NCI-H1694 treated with DMSO at 0.1 percent for 48 hours (cell line): Measurements from ENCODE around the gene C3orf18.

ENCODE experiments used
- DNase-seq: peaks from one replicate; lab custom pipeline; 2025; lab: John Stamatoyannopoulos, UW

The C3orf18 gene

DNA sequence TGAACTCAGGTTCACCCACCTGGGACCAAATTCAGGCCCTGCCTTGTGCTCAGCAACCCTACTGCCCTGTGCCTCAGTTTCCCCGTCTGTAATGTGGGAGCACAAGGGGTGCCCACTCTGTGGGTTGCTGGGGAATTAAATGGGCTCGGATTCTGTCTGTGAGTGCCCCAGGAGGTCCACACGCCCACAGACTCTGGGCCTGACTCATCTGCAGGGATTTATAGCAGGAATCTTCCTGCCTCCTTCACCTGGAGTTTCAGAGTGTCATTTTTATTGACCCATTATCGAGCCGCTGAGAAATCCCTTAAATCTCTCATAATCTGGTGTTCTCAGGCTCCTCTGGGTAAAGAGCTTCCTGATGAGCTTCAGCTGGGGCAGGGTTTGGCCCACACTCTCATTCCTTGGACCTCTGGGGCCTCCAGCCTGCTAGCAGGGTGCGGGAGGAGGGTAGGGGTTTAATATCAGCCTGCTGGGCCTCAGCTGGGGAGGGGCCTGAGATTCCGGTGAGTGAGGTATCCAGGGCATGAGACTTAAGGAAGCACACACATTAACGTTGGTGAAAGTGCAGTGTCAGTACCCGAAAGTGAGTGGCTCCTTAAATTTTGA lies 16.4 kb downstream of the C3orf18 start:
- DNase-seq, result no peak

DNA sequence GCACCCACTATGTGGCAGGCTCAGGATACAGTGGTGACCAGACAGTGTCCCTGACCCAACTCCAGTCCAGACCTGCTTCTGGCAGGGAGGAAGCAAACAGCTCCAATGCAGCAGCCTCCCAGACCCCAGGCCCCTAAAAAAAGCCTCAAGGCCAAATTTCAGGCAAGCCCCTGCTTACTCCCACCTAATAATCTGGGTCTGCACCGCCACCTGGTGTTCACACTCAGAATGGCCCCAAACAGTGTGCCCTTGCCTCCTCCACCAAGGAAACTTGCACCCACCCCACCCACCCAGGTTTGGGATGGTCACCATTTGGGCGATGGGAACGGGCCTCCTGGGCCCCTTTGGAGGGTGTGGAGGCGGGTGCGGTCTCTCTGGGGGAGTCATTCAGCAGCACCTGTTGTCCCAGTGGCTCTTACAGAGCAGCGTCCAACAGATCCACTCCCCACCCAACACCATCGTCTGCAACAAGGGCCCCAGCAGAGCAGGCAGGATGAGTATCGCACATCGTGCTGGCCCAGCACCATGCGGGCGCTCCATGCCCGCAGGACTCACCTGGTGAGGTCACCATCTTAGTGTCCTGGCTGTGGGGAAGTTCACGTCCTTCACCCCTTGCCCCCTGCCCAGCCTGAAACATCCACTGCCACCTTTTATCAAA lies 17.3 kb downstream of the C3orf18 start:
- DNase-seq, result peak; percentile 24

DNA sequence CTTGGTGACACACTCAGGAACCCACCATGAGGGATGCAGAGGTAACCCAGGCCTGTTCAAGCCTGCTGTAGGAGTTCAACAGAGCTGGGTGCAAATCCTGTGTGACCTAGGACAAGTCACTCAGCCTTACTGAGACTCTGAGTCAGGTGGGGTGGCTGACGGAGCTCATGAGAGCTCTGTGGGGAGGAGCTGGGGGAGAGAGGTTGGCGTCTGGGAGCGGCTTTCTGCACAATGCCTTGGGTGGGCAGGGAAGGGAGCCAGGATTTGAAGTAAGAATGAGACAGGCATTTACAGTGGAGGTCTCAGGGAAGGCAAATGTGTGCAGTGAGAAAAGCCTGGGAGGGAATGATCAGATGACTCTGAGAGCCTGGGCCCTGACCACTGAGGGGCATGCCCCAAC lies 18.3 kb downstream of the C3orf18 start:
- DNase-seq, result no peak

- DNase-seq, result no peak
These were observed 21.8 kb downstream of the C3orf18 start for GRCh38 chr3:50545781-50546180.

DNA sequence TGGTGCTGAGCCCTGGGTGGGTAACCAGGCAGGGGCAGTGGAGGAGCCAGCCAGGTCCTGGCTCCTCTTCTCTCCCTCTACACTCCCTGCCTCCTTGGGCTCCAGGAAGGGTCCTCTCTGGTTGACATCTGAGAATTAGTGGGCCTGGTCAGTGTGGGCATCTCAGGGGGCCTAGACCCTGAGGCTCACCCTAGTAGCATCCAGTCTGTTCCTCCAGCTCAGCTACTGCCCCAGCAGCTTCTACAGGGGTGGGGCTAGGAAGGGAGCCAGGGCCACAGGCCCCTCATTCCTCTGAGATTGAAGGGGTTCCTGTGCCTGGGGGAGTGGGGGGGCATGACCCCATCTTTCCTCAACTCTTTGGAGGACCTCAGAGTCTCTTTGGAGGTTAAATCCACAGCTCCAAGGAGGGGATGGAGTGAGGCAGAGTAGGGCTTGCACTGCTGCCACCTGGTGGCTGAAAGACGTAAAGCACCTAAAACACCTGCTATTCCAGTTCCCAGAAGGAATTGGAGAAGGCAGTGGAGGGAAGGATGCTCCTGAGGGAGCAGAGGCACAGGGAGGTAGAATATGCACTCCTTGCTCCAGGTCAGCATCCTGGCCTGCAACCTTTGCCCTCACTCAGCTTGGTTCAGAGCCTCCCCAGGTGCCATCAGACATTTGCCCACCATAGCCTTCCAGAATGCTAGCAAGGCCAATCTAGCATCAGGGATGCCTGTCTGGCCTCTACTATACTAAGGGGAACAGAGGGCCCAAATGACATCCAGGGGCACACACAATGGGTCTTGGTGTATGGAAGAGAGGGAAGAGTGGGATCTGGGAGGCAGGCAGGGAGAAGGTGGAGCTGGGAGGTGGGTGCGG lies 25.1 kb downstream of the C3orf18 start:
- peak; percentile 35 for DNase-seq

GRCh38 chr3:50539356-50540286 lies 27.9 kb downstream of the C3orf18 start:
- DNase-seq, result no peak

GRCh38 chr3:50537421-50538129 lies 30.0 kb downstream of the C3orf18 start:
- DNase-seq, result no peak

GRCh38 chr3:50536471-50537180 lies 30.9 kb downstream of the C3orf18 start:
- DNase-seq, result no peak

- no peak for DNase-seq
These were observed 32.7 kb downstream of the C3orf18 start for GRCh38 chr3:50534681-50535330.

- no peak for DNase-seq
These were observed 33.6 kb downstream of the C3orf18 start for GRCh38 chr3:50533807-50534461.

GRCh38 chr3:50533316-50533715 lies 34.2 kb downstream of the C3orf18 start:
- DNase-seq, result no peak

DNA sequence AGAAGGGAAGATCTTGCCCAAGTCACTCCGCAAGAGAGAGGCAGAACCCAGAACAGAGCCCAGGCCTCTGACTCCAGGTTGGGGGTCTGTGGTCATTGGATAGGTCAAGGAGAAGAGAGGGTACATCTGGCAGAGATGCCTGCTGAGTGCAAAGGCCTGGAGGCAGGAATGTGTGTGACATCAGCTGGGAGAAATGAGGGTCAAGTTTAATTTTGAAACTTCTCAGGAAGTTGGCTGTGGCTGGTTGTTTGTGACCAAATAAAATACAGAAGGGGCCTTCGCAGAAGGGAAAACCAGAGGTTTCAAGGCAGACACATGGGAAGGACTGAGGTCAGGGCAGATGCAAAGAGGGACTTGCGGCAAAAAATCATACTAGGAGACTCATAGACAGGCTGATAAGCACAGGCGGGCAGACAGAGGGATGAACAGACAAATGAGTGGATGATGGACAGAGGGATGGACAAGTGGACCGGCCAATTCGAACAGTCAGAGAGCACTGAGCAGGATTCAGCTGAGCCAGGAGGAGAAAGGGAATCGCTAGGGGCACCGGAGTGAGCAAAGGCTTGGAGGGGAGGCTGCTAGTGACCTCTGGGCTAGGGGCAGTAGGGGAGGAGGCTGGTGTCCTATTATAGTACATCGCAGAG lies 35.4 kb downstream of the C3orf18 start:
- no peak for DNase-seq

DNA sequence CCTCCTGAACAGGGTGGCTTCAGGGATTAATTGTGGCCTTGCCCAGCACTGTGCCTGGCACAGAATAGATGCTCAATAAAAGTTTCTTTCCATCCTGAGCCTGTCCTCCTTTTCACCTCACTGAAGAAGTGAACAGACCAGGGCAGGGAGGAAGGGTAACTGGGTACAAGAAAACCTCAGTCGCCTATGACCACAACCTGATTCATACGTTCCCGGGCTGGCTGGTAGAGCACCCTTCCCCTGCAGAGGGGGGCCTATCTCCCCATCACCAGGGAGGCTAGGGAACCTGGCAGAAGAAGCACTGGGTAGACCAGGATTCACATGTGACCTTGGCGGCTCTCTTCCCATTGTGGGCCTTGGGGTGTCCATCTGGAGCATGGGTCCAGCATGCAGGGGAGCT lies 36.3 kb downstream of the C3orf18 start:
- no peak for DNase-seq

GRCh38 chr3:50530001-50530970 lies 37.3 kb downstream of the C3orf18 start:
- DNase-seq, result no peak

GRCh38 chr3:50525987-50526386 lies 41.6 kb downstream of the C3orf18 start:
- DNase-seq, result no peak

GRCh38 chr3:50525191-50525910 lies 42.2 kb downstream of the C3orf18 start:
- no peak for DNase-seq

- no peak for DNase-seq
These were observed 42.8 kb downstream of the C3orf18 start for GRCh38 chr3:50524746-50525145.
